Thyroid gland (tissue), 4 donors: ENCODE data around the gene ANO1. TPM values are rescaled to one million over a fixed set of nuclear protein-coding genes. Genes with fewer than 3 reads are reported as not detected.
"Not testable (repeated sequence)": the region's sequence is repeated elsewhere in the genome, so short reads cannot be mapped to it uniquely, and the experiment has no call there.

Experiments used
- DNase-seq, 2 donors: peaks; one replicate each; pipeline ENCODE4 v3.0.0-alpha.2; 2019
- H3K27ac ChIP-seq, 3 donors: fragments of 200-600 bp; sonication (generic); 1 replicate in 2 of 3; 2 replicates in 1 of 3; pipeline ENCODE4 v1.5.1; 2016 to 2019; ENCODE audit warnings: mild to moderate bottlenecking in 1 of 3, moderate library complexity in 1 of 3
- H3K27me3 ChIP-seq: fragments of 200-600 bp; sonication (generic); one replicate; pipeline ENCODE4 v1.5.1; 2019
- H3K36me3 ChIP-seq, 2 donors: fragments of 200-600 bp; sonication (generic); one replicate each; pipeline ENCODE4 v1.5.1; 2016 to 2019
- H3K4me1 ChIP-seq, 2 donors: fragments of 200-600 bp; sonication (generic); one replicate each; pipeline ENCODE4 v1.5.1; 2017 to 2019
- H3K4me3 ChIP-seq, 3 donors: fragments of 200-600 bp; sonication (generic); replicated peaks in 1 of 3; 1 replicate in 2 of 3; 2 replicates in 1 of 3; pipeline ENCODE4 v1.5.1; 2016; ENCODE audit warnings: mild to moderate bottlenecking in 1 of 3
- H3K9me3 ChIP-seq: fragments of 200-600 bp; sonication (generic); one replicate; pipeline ENCODE4 v1.5.1; 2017
- CTCF ChIP-seq, 6 experiments: fragments of 200-600 bp in 3 of 6; fragments of 450-650 bp in 3 of 6; sonication (generic) in 3 of 6; IDR thresholded peaks; one replicate each; pipeline ENCODE4 v1.5.1; 2016 to 2019; ENCODE audit warnings: antibody characterized with exemption in 6 of 6, mild to moderate bottlenecking in 2 of 6, inconsistent platforms in 1 of 6, moderate library complexity in 1 of 6
- POLR2A ChIP-seq, 2 donors: fragments of 450-650 bp; IDR thresholded peaks; one replicate each; pipeline ENCODE4 v1.6.1; 2017; ENCODE audit warnings: antibody characterized with exemption in 2 of 2, mild to moderate bottlenecking in 2 of 2, moderate library complexity in 1 of 2
- WGBS, 2 donors: methylation state at CpG; one replicate each; pipeline ENCODE4 v1.1.5; 2017; 5-methylcytosine and 5-hydroxymethylcytosine counted together
- intact Hi-C: fragments of 100-400 bp; cut with DNase I; formaldehyde crosslinking; loops from one replicate; pipeline ENCODE4 v1.15.1; 2023
- total RNA-seq, 4 donors: library from RNA; depleted of rRNA; stranded (reverse); fragments of >200 nt; gene quantifications; one replicate each; pipeline ENCODE4 v1.2.3, GENCODE V29; 2016

The ANO1 gene
- total RNA-seq, 4 donors from 2014 or later: 25.8 to 56.2 (median 35.3) TPM

- Histone ChIP-seq H3K4me1 (peaks cover 0 to 6% of the 10 kb centered on the region in 2 donors), H3K27ac (no peak overlapping the region), H3K4me3 (no peak overlapping the region), H3K9me3 (no peaks in the 10 kb centered on the region), H3K27me3 (no peaks in the 10 kb centered on the region), H3K36me3 (peaks cover 19 to 29% of the 10 kb centered on the region in 2 donors)
- WGBS, 2 donors: 88 to 91% methylated on average over 5 of the region's 5 CpGs
- TF ChIP-seq CTCF (IDR thresholded peaks at IDR 0.05) (no peak), POLR2A (IDR thresholded peaks at IDR 0.05) (no peak)
- no peak for DNase-seq
- intact Hi-C loops: no loop called here
These were observed 132.4 kb downstream of the ANO1 start for GRCh38 chr11:70210530-70210929.

GRCh38 chr11:70212227-70212811 lies 134.2 kb downstream of the ANO1 start:
- H3K36me3 ChIP-seq: peaks cover 5 to 17% of the 10 kb centered on the region in 2 donors
- no peak overlapping the region for H3K27ac ChIP-seq
- peak in 1 of 2 donors; percentile 14 for DNase-seq
- intact Hi-C loops: no loop called here
- no peak overlapping the region for H3K4me3 ChIP-seq
- H3K27me3 ChIP-seq: no peaks in the 10 kb centered on the region
- H3K9me3 ChIP-seq: no peaks in the 10 kb centered on the region
- peaks cover 0 to 6% of the 10 kb centered on the region in 2 donors for H3K4me1 ChIP-seq
- no peak for TF ChIP-seq CTCF (IDR thresholded peaks at IDR 0.05)
- no peak for TF ChIP-seq POLR2A (IDR thresholded peaks at IDR 0.05)
- 41 to 46% methylated on average over 6 to 13 of the region's 13 CpGs for WGBS, 2 donors

- H3K36me3 ChIP-seq, H3K27me3 ChIP-seq, intact Hi-C loops, H3K9me3 ChIP-seq, H3K4me1 ChIP-seq, H3K27ac ChIP-seq, DNase-seq, H3K4me3 ChIP-seq: not testable (repeated sequence)
- WGBS, 2 donors: 84 to 92% methylated on average over 5 of the region's 5 CpGs
These were observed 139.3 kb downstream of the ANO1 start for GRCh38 chr11:70217388-70217787.

- H3K27ac ChIP-seq, H3K9me3 ChIP-seq, H3K4me1 ChIP-seq, H3K36me3 ChIP-seq, intact Hi-C loops, DNase-seq, H3K4me3 ChIP-seq, H3K27me3 ChIP-seq: not testable (repeated sequence)
- 67 to 74% methylated on average over 8 of the region's 8 CpGs for WGBS, 2 donors
These were observed 140.0 kb downstream of the ANO1 start for GRCh38 chr11:70218076-70218475.

- WGBS, 2 donors: 78 to 84% methylated on average over 3 of the region's 3 CpGs
- H3K27me3 ChIP-seq: no peaks in the 10 kb centered on the region
- H3K36me3 ChIP-seq: no peaks in the 10 kb centered on the region
- no peaks in the 10 kb centered on the region for H3K4me1 ChIP-seq
- no peak overlapping the region for H3K4me3 ChIP-seq
- no peak overlapping the region for H3K27ac ChIP-seq
- no peak for DNase-seq
- TF ChIP-seq POLR2A (IDR thresholded peaks at IDR 0.05) (no peak), CTCF (IDR thresholded peaks at IDR 0.05) (no peak)
- H3K9me3 ChIP-seq: no peaks in the 10 kb centered on the region
- intact Hi-C loops: no loop called here
These were observed 142.0 kb downstream of the ANO1 start for GRCh38 chr11:70220136-70220535.

GRCh38 chr11:70220920-70221319 lies 142.8 kb downstream of the ANO1 start:
- no peak for TF ChIP-seq POLR2A (IDR thresholded peaks at IDR 0.05)
- TF ChIP-seq CTCF (IDR thresholded peaks at IDR 0.05): no peak
- 78 to 90% methylated on average over 1 of the region's 1 CpG for WGBS, 2 donors
- Histone ChIP-seq H3K36me3 (no peaks in the 10 kb centered on the region), H3K27me3 (no peaks in the 10 kb centered on the region), H3K27ac (no peak overlapping the region), H3K4me3 (no peak overlapping the region), H3K4me1 (no peaks in the 10 kb centered on the region), H3K9me3 (no peaks in the 10 kb centered on the region)
- intact Hi-C loops: no loop called here
- DNase-seq: no peak
